ENCODE results near the gene RIN3. TPM values are rescaled to one million over a fixed set of nuclear protein-coding genes. Genes with fewer than 3 reads are reported as not detected.

Gene RIN3
- total RNA-seq, 1 experiment from 2014 or later, result 1.5 TPM

- Histone ChIP-seq H3K4me2 (ENCODE audit: insufficient read depth, insufficient read length, low read length) (no peak overlapping the region), H3K27me3 (ENCODE audit: insufficient read depth, low read length) (no peaks in the 10 kb centered on the region), H4K91ac (ENCODE audit: insufficient read length, low read depth, low read length) (no peak overlapping the region), H2AFZ (ENCODE audit: low read length) (no peak overlapping the region), H3K56ac (ENCODE audit: insufficient read length, low read depth, low read length) (no peak overlapping the region), H3K4ac (ENCODE audit: low read depth, low read length) (no peak overlapping the region), H2BK20ac (ENCODE audit: low read depth, low read length, poor library complexity, severe bottlenecking) (no peak overlapping the region), H3K79me1 (ENCODE audit: insufficient read depth, low read depth, low read length, poor library complexity, severe bottlenecking) (no peaks in the 10 kb centered on the region), H4K5ac (ENCODE audit: insufficient read length, low read depth, low read length) (no peak overlapping the region), H3K79me2 (ENCODE audit: insufficient read depth, low read length) (no peaks in the 10 kb centered on the region), H3K9ac (ENCODE audit: extremely low read depth, insufficient read length, low read length) (no peak overlapping the region), H2BK120ac (ENCODE audit: low read depth, low read length, poor library complexity, severe bottlenecking) (no peak overlapping the region), H3K23ac (ENCODE audit: insufficient read length, low read depth, low read length) (no peak overlapping the region), H3K27ac (ENCODE audit: insufficient read length, low read depth, low read length) (no peak overlapping the region), H3T11ph (ENCODE audit: low read length) (no peak overlapping the region), H3K23me2 (ENCODE audit: insufficient read length, low read depth, low read length, poor library complexity, severe bottlenecking) (no peaks in the 10 kb centered on the region), H2AK5ac (ENCODE audit: insufficient read length, low read length) (no peak overlapping the region), H4K20me1 (ENCODE audit: control insufficient read depth, insufficient read depth, insufficient read length) (no peaks in the 10 kb centered on the region), H3K9me3 (ENCODE audit: control insufficient read depth, low read depth, low read length) (no peaks in the 10 kb centered on the region), H2BK12ac (ENCODE audit: insufficient read length, low read depth, low read length) (no peak overlapping the region), H3K14ac (ENCODE audit: insufficient read depth, low read length) (no peak overlapping the region), H3K4me1 (ENCODE audit: insufficient read depth, low read length) (no peaks in the 10 kb centered on the region; the same call in 1 of the 2 replicates), H4K8ac (replicated peaks; ENCODE audit: insufficient read length, low read depth, low read length) (no peak overlapping the region), H3K18ac (ENCODE audit: insufficient read length, low read depth, low read length) (no peak overlapping the region), H2BK5ac (ENCODE audit: insufficient read length, low read length) (no peak overlapping the region), H2BK15ac (ENCODE audit: low read depth, low read length) (no peak overlapping the region)
- DNase-seq, result no peak
- WGBS (ENCODE audit: extremely low coverage, insufficient read length, low lambda C conversion rate), result no CpG with 5 or more reads among the region's 2 CpGs
- no peak for TF ChIP-seq CTCF (conservative IDR thresholded peaks at IDR 0.05)
- Mint-ChIP-seq H3K4me1 (peaks cover 3% of the 10 kb centered on the region in 2 experiments), H3K27me3 (ENCODE audit: low read depth) (peaks cover 1% of the 10 kb centered on the region), H3K36me3 (ENCODE audit: insufficient read depth in 1 of 3, low read depth in 3 of 3) (peaks cover 0 to 7% (median 0%) of the 10 kb centered on the region in 3 experiments; a peak in 2 of 7 replicates), H3K27ac (no peak overlapping the region; a peak in 1 of 7 replicates), H3K4me3 (no peak overlapping the region), H3K9me3 (peaks cover 0 to 5% of the 10 kb centered on the region in 2 experiments; a peak in 3 of 5 replicates)
Measured at GRCh38 chr14:92579244-92579936, 65.8 kb downstream of the RIN3 start.
